Activated T-cell treated with anti-CD3 and anti-CD28 coated beads, Interleukin-2, amount 50 U/mL, for 24 hours (primary cell): Measurements from ENCODE around the gene LHFPL3.

Experiments used
- DNase-seq: peaks from one replicate; pipeline ENCODE4 v3.0.0-alpha.2; 2020
- H3K27ac Mint-ChIP-seq: 2 replicates; pipeline ENCODE4 v1.8.0; 2020; ENCODE audit warnings: mild to moderate bottlenecking, mixed read lengths
- H3K27me3 Mint-ChIP-seq: 2 replicates; pipeline ENCODE4 v1.8.0; 2020; ENCODE audit warnings: mixed read lengths
- H3K36me3 Mint-ChIP-seq: 2 replicates; pipeline ENCODE4 v1.8.0; 2020; ENCODE audit warnings: low read depth, mixed read lengths
- H3K4me1 Mint-ChIP-seq: 2 replicates; pipeline ENCODE4 v1.8.0; 2020; ENCODE audit warnings: low read depth, mixed read lengths
- H3K4me3 Mint-ChIP-seq: 2 replicates; pipeline ENCODE4 v1.8.0; 2020; ENCODE audit warnings: mild to moderate bottlenecking, moderate library complexity, mixed read lengths
- H3K9me3 Mint-ChIP-seq: 2 replicates; pipeline ENCODE4 v1.8.0; 2020; ENCODE audit warnings: mixed read lengths

LHFPL3 gene

DNA sequence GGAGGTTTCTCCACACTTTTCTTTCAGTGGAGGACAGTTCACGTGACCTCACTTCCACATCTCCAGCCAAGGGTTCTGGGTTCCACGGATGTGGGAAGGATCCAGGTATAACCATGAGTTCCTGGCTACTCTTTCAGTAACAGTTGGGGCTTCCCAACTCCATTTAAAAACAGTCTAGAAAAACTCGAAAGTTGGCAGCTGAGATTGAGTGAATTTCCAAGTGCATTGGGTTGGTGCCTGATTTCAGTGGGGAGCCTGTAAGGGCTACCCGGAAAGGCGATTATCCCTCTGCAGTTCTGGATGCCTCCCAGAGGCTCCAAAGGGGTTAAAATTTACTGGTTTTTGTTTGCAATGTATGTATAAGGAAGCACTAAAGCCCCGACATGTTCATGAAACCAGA is 24.3 kb downstream of the LHFPL3 start:
- Mint-ChIP-seq H3K9me3 (no peaks in the 10 kb centered on the region), H3K4me1 (no peaks in the 10 kb centered on the region), H3K27ac (no peak overlapping the region), H3K27me3 (peaks cover 16% of the 10 kb centered on the region), H3K4me3 (no peak overlapping the region), H3K36me3 (no peaks in the 10 kb centered on the region)
- DNase-seq, result no peak

GRCh38 chr7:104357166-104357565 is 28.8 kb downstream of the LHFPL3 start:
- H3K4me3 Mint-ChIP-seq, result no peak overlapping the region
- H3K27ac Mint-ChIP-seq, result no peak overlapping the region
- no peaks in the 10 kb centered on the region for H3K4me1 Mint-ChIP-seq
- H3K27me3 Mint-ChIP-seq, result peaks cover 16% of the 10 kb centered on the region
- no peak for DNase-seq
- H3K36me3 Mint-ChIP-seq, result no peaks in the 10 kb centered on the region
- no peaks in the 10 kb centered on the region for H3K9me3 Mint-ChIP-seq

GRCh38 chr7:104358446-104359132 is 30.2 kb downstream of the LHFPL3 start:
- H3K27ac Mint-ChIP-seq, result no peak overlapping the region

DNA sequence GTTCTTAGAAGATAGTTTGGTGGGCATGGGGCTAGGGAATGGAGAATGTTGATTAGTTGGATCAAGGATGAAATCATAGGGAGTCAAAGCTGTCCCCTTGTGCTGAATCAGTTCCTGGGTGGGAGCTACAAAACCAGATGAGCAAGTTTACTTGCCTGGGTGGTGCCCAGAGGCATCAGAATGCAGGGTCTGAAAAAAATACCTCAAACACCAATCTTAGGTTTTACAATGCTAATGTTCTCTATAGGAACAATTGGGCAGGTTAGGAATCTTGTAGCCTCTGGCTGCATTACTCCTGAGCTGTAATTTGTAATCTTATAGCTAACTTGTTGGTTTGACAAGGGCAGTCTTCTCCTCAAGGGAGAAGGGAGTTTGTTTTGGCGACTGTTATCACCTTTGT is 34.4 kb downstream of the LHFPL3 start:
- no peak for DNase-seq
- no peak overlapping the region for H3K27ac Mint-ChIP-seq
- no peaks in the 10 kb centered on the region for H3K36me3 Mint-ChIP-seq
- H3K9me3 Mint-ChIP-seq, result no peaks in the 10 kb centered on the region
- no peak overlapping the region for H3K4me3 Mint-ChIP-seq
- H3K27me3 Mint-ChIP-seq, result peaks cover 7% of the 10 kb centered on the region
- no peaks in the 10 kb centered on the region for H3K4me1 Mint-ChIP-seq

More at GRCh38 chr7:104358446-104359132, 30.2 kb downstream of the LHFPL3 start:
- peaks cover 14% of the 10 kb centered on the region for H3K27me3 Mint-ChIP-seq
- H3K9me3 Mint-ChIP-seq, result no peaks in the 10 kb centered on the region
- no peak for DNase-seq
- no peaks in the 10 kb centered on the region for H3K36me3 Mint-ChIP-seq
- H3K4me3 Mint-ChIP-seq, result no peak overlapping the region
- H3K4me1 Mint-ChIP-seq, result no peaks in the 10 kb centered on the region

DNA sequence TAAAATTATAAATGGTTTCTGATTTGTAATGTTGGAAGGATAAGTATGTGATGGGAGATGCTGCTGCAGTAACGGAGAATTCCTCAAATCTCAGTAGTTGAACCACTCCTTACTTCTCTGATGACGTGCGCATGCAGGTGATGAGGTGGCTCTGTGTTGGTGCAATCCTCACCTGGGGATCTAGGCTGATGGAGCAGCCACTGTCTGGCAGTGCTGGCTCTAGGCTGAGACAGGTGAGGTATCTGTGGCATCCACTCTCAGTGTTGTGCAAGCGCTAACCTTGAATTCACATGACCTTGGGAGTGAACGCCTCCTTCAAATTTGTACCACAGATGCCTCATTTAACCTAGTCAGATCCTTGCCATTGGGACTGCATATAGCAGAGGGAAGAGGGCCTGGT is 35.0 kb downstream of the LHFPL3 start:
- Mint-ChIP-seq H3K27me3 (peaks cover 7% of the 10 kb centered on the region), H3K4me3 (no peak overlapping the region), H3K9me3 (no peaks in the 10 kb centered on the region), H3K36me3 (no peaks in the 10 kb centered on the region), H3K27ac (no peak overlapping the region), H3K4me1 (no peaks in the 10 kb centered on the region)
- DNase-seq, result no peak

GRCh38 chr7:104366390-104366789 is 38.0 kb downstream of the LHFPL3 start:
- Mint-ChIP-seq H3K36me3 (no peaks in the 10 kb centered on the region), H3K4me1 (no peaks in the 10 kb centered on the region), H3K9me3 (no peaks in the 10 kb centered on the region)

DNA sequence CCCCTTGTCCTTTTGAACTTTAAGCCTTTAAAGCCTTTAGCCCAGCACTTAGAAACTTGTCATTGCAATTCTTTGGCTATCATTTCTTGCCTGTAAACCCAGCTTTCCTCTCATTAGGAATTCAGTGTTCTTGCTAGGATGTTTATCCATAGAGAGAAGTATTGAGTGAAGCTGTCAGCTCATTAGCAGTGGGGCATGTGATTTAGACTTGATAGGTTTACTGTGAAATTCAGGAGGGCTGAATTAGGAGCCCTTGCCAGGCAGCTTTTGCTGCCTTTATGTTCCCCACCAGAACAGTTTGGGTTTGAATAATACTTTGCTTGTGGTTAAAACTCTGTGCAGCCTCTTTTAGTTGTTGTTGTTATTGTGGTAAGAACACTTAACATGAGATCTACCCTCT is 39.5 kb downstream of the LHFPL3 start:
- H3K27me3 Mint-ChIP-seq, result peaks cover 4% of the 10 kb centered on the region
- no peak overlapping the region for H3K27ac Mint-ChIP-seq
- DNase-seq, result no peak
- no peaks in the 10 kb centered on the region for H3K36me3 Mint-ChIP-seq
- H3K9me3 Mint-ChIP-seq, result no peaks in the 10 kb centered on the region
- H3K4me3 Mint-ChIP-seq, result no peak overlapping the region
- no peaks in the 10 kb centered on the region for H3K4me1 Mint-ChIP-seq

More at GRCh38 chr7:104366390-104366789, 38.0 kb downstream of the LHFPL3 start:
- peaks cover 11% of the 10 kb centered on the region for H3K27me3 Mint-ChIP-seq
- no peak overlapping the region for H3K27ac Mint-ChIP-seq
- no peak overlapping the region for H3K4me3 Mint-ChIP-seq
- DNase-seq, result no peak

GRCh38 chr7:104371216-104371979 is 43.0 kb downstream of the LHFPL3 start:
- H3K27me3 Mint-ChIP-seq, result peaks cover 11% of the 10 kb centered on the region
- no peaks in the 10 kb centered on the region for H3K4me1 Mint-ChIP-seq
- H3K27ac Mint-ChIP-seq, result no peak overlapping the region
- no peak for DNase-seq
- H3K36me3 Mint-ChIP-seq, result no peaks in the 10 kb centered on the region
- H3K4me3 Mint-ChIP-seq, result no peak overlapping the region
- H3K9me3 Mint-ChIP-seq, result no peaks in the 10 kb centered on the region

- Mint-ChIP-seq H3K9me3 (no peaks in the 10 kb centered on the region), H3K4me1 (no peaks in the 10 kb centered on the region), H3K4me3 (no peak overlapping the region), H3K27me3 (peaks cover 11% of the 10 kb centered on the region), H3K36me3 (no peaks in the 10 kb centered on the region), H3K27ac (no peak overlapping the region)
- no peak for DNase-seq
These were observed 43.6 kb downstream of the LHFPL3 start for GRCh38 chr7:104371980-104372357.

GRCh38 chr7:104382616-104383015 is 54.2 kb downstream of the LHFPL3 start:
- Mint-ChIP-seq H3K4me1 (no peaks in the 10 kb centered on the region), H3K27me3 (peaks cover 4% of the 10 kb centered on the region), H3K27ac (no peak overlapping the region), H3K4me3 (no peak overlapping the region), H3K36me3 (no peaks in the 10 kb centered on the region), H3K9me3 (peaks cover 10% of the 10 kb centered on the region)
- no peak for DNase-seq

DNA sequence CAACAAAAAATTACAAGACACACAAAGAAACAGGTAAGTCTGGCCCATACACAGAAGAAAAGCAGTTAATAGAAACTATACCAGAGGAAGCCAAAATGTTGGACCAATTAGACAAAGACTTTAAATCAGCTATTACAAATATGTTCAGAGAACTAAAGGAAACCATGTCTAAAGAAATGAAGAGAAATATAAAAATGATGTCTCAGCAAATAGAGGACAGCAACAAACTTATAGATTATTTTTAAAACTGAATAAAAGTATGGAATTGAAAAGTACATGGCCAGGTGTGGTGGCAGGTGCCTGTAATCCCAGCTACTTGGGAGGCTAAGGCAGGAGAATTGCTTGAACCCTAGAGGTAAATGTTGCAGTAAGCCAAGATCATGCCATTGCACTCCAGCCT is 58.5 kb downstream of the LHFPL3 start:
- Mint-ChIP-seq H3K4me1 (no peaks in the 10 kb centered on the region), H3K36me3 (no peaks in the 10 kb centered on the region), H3K27me3 (peaks cover 4% of the 10 kb centered on the region), H3K27ac (no peak overlapping the region), H3K9me3 (peaks cover 21% of the 10 kb centered on the region), H3K4me3 (no peak overlapping the region)
- no peak for DNase-seq

- peaks cover 21% of the 10 kb centered on the region for H3K9me3 Mint-ChIP-seq
- no peaks in the 10 kb centered on the region for H3K27me3 Mint-ChIP-seq
- no peaks in the 10 kb centered on the region for H3K36me3 Mint-ChIP-seq
- H3K4me1 Mint-ChIP-seq, result no peaks in the 10 kb centered on the region
- DNase-seq, result no peak
- no peak overlapping the region for H3K4me3 Mint-ChIP-seq
- H3K27ac Mint-ChIP-seq, result no peak overlapping the region
These were observed 59.8 kb downstream of the LHFPL3 start for GRCh38 chr7:104388222-104388621.

- peaks cover 1% of the 10 kb centered on the region for H3K9me3 Mint-ChIP-seq
- H3K27ac Mint-ChIP-seq, result no peak overlapping the region
- no peaks in the 10 kb centered on the region for H3K4me1 Mint-ChIP-seq
- DNase-seq, result no peak
- H3K27me3 Mint-ChIP-seq, result peaks cover 24% of the 10 kb centered on the region
- no peak overlapping the region for H3K4me3 Mint-ChIP-seq
- no peaks in the 10 kb centered on the region for H3K36me3 Mint-ChIP-seq
These were observed 66.8 kb downstream of the LHFPL3 start for GRCh38 chr7:104395162-104395561.

GRCh38 chr7:104397442-104397841 is 69.0 kb downstream of the LHFPL3 start:
- DNase-seq, result no peak
- Mint-ChIP-seq H3K9me3 (peaks cover 1% of the 10 kb centered on the region), H3K36me3 (no peaks in the 10 kb centered on the region)

GRCh38 chr7:104408371-104408770 is 80.0 kb downstream of the LHFPL3 start:
- Mint-ChIP-seq H3K36me3 (no peaks in the 10 kb centered on the region), H3K9me3 (peaks cover 2% of the 10 kb centered on the region), H3K4me3 (no peak overlapping the region), H3K4me1 (no peaks in the 10 kb centered on the region), H3K27me3 (peaks cover 3% of the 10 kb centered on the region), H3K27ac (no peak overlapping the region)
- DNase-seq, result no peak

More at GRCh38 chr7:104397442-104397841, 69.0 kb downstream of the LHFPL3 start:
- Mint-ChIP-seq H3K27ac (no peak overlapping the region), H3K4me1 (no peaks in the 10 kb centered on the region), H3K27me3 (peaks cover 28% of the 10 kb centered on the region), H3K4me3 (no peak overlapping the region)
